ENCODE results near the gene ALAS2. TPM values are rescaled to one million over a fixed set of nuclear protein-coding genes. Genes with fewer than 3 reads are reported as not detected.

Gene ALAS2
- total and polyA plus RNA-seq, 9 donors: 0.20 to 2.4 (median 0.72) TPM; not detected in 2

DNA sequence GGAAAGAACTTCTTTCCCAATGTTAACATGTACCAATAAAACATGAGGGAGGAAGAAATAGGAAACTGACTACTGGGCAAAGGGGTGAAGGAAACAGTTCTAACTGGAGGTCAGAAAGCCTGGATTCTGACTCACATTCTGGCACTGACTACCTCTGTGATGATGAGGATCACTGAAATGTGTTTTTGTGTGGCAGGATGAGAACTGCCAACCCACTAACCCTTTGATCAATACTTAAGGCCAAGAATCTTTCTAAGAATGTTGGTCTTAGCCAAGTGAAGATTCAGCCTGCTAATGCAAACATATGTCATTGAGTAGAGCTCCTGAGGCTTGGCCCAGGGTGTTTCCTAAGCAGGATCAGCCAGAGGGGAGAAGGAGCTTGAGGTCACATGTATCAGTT, 4.6 kb downstream of the ALAS2 start:
- H3K9me3 ChIP-seq: no peaks in the 10 kb centered on the region
- no peaks in the 10 kb centered on the region for H3K4me1 ChIP-seq (ENCODE audit: insufficient read depth)
- no peaks in the 10 kb centered on the region for H3K27me3 ChIP-seq
- H3K36me3 ChIP-seq: no peaks in the 10 kb centered on the region
- DNase-seq: no peak
- H3K4me3 ChIP-seq: no peak overlapping the region
- intact Hi-C loops (cut with DNase I): no loop called here
- no peak overlapping the region for H3K27ac ChIP-seq
- TF ChIP-seq EP300 (IDR thresholded peaks at IDR 0.05) (no peak), POLR2A (IDR thresholded peaks at IDR 0.05) (no peak)
- TF ChIP-seq, protein P1, sequence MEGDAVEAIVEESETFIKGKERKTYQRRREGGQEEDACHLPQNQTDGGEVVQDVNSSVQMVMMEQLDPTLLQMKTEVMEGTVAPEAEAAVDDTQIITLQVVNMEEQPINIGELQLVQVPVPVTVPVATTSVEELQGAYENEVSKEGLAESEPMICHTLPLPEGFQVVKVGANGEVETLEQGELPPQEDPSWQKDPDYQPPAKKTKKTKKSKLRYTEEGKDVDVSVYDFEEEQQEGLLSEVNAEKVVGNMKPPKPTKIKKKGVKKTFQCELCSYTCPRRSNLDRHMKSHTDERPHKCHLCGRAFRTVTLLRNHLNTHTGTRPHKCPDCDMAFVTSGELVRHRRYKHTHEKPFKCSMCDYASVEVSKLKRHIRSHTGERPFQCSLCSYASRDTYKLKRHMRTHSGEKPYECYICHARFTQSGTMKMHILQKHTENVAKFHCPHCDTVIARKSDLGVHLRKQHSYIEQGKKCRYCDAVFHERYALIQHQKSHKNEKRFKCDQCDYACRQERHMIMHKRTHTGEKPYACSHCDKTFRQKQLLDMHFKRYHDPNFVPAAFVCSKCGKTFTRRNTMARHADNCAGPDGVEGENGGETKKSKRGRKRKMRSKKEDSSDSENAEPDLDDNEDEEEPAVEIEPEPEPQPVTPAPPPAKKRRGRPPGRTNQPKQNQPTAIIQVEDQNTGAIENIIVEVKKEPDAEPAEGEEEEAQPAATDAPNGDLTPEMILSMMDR (IDR thresholded peaks at IDR 0.05): no peak

DNA sequence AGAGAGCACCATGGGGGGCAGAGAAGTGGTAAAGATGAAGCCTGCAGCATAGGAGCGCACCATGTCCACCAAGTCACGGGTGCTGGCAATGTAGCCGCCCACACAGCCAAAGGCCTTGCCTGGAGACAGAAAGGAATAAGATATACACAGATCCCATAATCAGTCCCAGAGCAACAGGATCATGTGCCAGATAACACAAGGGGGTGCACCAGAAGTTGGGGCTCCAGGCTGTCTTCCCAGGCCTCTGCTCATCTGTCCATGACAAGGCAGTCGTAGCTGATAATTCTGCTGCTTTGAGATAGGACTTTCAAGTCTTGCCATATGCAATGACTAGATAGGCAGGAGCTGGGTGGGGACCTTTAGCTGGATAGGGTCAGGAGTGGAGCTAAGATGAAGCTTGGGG, 15.9 kb downstream of the ALAS2 start:
- no peak overlapping the region for H3K27ac ChIP-seq
- H3K4me1 ChIP-seq (ENCODE audit: insufficient read depth): no peaks in the 10 kb centered on the region
- H3K36me3 ChIP-seq: no peaks in the 10 kb centered on the region
- H3K9me3 ChIP-seq: no peaks in the 10 kb centered on the region
- DNase-seq: no peak
- H3K4me3 ChIP-seq: no peak overlapping the region
- no peaks in the 10 kb centered on the region for H3K27me3 ChIP-seq
- TF ChIP-seq, protein P1 (IDR thresholded peaks at IDR 0.05): no peak
- TF ChIP-seq POLR2A (IDR thresholded peaks at IDR 0.05) (no peak), EP300 (IDR thresholded peaks at IDR 0.05) (no peak)
- 86 to 95% (median 87%) methylated on average over 4 of the region's 4 CpGs for WGBS, 3 donors
- intact Hi-C loops (cut with DNase I): no loop called here

DNA sequence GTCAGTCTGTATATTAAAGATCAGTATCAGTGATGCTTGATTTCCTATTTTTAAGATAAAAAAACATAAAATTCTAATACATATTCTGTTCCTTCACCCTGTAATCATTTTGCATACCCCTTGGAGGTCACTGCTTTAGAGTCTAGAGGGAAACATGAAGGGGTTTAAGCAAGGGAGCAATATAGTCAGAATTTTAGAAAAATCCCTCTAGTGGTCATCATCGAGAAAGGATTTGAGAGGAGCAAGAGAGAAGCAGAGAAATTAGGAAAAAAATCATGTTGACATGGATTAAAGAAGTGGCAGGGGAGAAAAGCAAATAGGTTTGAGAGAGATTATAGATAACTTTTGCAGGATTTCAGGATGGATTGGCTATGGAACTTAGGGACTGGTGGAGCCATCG, 19.5 kb downstream of the ALAS2 start:
- TF ChIP-seq POLR2A (IDR thresholded peaks at IDR 0.05) (no peak), EP300 (IDR thresholded peaks at IDR 0.05) (no peak)
- TF ChIP-seq, protein P1 (IDR thresholded peaks at IDR 0.05): no peak
- Histone ChIP-seq H3K4me3 (no peak overlapping the region), H3K4me1 (ENCODE audit: insufficient read depth) (peaks cover 7% of the 10 kb centered on the region), H3K27ac (no peak overlapping the region), H3K9me3 (no peaks in the 10 kb centered on the region), H3K36me3 (no peaks in the 10 kb centered on the region), H3K27me3 (no peaks in the 10 kb centered on the region)
- DNase-seq: no peak
- intact Hi-C loops (cut with DNase I): no loop called here
- 27 to 46% (median 34%) methylated on average over 2 of the region's 2 CpGs for WGBS, 3 donors

GRCh38 chrX:55008571-55009358, 22.0 kb downstream of the ALAS2 start:
- Histone ChIP-seq H3K27ac (no peak overlapping the region), H3K9me3 (no peaks in the 10 kb centered on the region), H3K4me1 (ENCODE audit: insufficient read depth) (peaks cover 10% of the 10 kb centered on the region), H3K36me3 (no peaks in the 10 kb centered on the region), H3K4me3 (no peak overlapping the region), H3K27me3 (no peaks in the 10 kb centered on the region)
- intact Hi-C loops (cut with DNase I): loop anchor here in 1 of 4 donors (10.0 kb wide), 1 partner anchor 824 kb away; the partner anchor contains the start of gene FAM120C
- WGBS, 3 donors: 64 to 71% (median 69%) methylated on average over 9 of the region's 9 CpGs
- TF ChIP-seq, protein P1 (IDR thresholded peaks at IDR 0.05): no peak
- no peak for TF ChIP-seq POLR2A (IDR thresholded peaks at IDR 0.05)
- TF ChIP-seq EP300 (IDR thresholded peaks at IDR 0.05): no peak
- DNase-seq: no peak
